ENCODE data around the gene VIM.

DNA sequence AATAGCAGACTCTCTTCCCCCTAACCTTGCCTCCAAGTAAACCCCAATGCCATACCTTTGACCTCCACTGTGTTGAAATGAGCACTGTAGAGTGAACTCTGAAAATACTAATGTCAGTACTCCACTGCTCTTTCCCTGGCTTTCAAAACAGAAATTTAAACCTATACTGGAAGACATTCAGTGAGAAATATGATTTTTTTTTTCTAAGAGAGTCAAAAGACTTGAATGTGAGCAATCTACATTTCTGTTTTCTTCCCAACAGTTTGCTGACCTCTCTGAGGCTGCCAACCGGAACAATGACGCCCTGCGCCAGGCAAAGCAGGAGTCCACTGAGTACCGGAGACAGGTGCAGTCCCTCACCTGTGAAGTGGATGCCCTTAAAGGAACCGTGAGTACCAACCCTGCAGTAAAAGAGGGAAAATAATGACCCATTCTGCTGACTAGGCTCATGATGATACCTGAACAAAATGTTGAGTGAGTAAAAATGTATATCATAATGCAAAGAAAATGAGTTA is 6.4 kb downstream of the VIM start:
- no peak for TF ChIP-seq GATA3 (IDR thresholded peaks at IDR 0.05; ENCODE audit: low read depth, low read length)
- no peak for TF ChIP-seq GATA2 (IDR thresholded peaks at IDR 0.05; ENCODE audit: low read depth, low read length)
